Thyroid gland (tissue), 4 donors: ENCODE data around the gene CCDC120.

Source experiments
- POLR2A ChIP-seq, 2 donors: fragments of 450-650 bp; IDR thresholded peaks; one replicate each; pipeline ENCODE4 v1.6.1; 2017; ENCODE audit warnings: antibody characterized with exemption in 2 of 2, mild to moderate bottlenecking in 2 of 2, moderate library complexity in 1 of 2
- TF ChIP-seq, protein P1 (sequence below), 6 experiments: fragments of 200-600 bp in 3 of 6; fragments of 450-650 bp in 3 of 6; sonication (generic) in 3 of 6; IDR thresholded peaks; one replicate each; pipeline ENCODE4 v1.5.1; 2016 to 2019; ENCODE audit warnings: antibody characterized with exemption in 6 of 6, mild to moderate bottlenecking in 2 of 6, inconsistent platforms in 1 of 6, moderate library complexity in 1 of 6

DNA sequence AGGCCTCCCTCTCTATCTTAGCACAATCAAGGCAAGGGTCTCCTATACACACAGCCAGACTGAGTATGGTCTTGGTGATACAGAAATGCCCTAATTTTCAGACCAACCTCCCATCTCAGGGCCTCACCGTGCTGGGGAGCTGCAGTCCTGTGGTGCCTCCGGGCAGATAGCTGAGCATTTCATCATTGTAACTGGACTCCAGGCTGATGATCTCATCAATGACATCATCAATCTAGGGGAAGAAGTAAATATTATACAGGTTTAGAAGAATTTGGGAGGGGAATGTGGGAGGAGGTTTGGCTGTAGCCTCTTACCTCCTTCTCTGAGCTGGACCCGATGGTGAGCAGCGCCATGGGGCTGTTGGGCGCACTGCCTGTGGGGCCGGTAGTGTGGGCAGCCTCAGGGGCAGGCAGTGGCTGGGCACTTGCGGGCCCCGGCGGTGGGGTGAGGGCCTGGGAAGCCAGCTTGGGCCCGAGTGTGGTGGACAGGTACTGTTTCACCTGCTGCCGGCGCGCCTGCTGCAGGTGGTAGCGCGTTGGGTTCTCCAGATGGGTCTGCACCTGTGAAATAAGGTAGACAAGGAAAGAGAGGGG, 20.8 kb upstream of the CCDC120 start:
- TF ChIP-seq, protein P1, sequence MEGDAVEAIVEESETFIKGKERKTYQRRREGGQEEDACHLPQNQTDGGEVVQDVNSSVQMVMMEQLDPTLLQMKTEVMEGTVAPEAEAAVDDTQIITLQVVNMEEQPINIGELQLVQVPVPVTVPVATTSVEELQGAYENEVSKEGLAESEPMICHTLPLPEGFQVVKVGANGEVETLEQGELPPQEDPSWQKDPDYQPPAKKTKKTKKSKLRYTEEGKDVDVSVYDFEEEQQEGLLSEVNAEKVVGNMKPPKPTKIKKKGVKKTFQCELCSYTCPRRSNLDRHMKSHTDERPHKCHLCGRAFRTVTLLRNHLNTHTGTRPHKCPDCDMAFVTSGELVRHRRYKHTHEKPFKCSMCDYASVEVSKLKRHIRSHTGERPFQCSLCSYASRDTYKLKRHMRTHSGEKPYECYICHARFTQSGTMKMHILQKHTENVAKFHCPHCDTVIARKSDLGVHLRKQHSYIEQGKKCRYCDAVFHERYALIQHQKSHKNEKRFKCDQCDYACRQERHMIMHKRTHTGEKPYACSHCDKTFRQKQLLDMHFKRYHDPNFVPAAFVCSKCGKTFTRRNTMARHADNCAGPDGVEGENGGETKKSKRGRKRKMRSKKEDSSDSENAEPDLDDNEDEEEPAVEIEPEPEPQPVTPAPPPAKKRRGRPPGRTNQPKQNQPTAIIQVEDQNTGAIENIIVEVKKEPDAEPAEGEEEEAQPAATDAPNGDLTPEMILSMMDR (IDR thresholded peaks at IDR 0.05), result no peak
- TF ChIP-seq POLR2A (IDR thresholded peaks at IDR 0.05), result no peak
